ENCODE measurements around the gene HSPA2. TPM values are rescaled to one million over a fixed set of nuclear protein-coding genes. Genes with fewer than 3 reads are reported as not detected.
A peak's percentile ranks its signal among the peaks of the same experiment; 100 is the strongest.

Gene HSPA2
- total RNA-seq, 4 donors from 2014 or later: 70.8 to 98.0 (median 91.6) TPM

GRCh38 chr14:64508215-64508776 is 32.2 kb upstream of the HSPA2 start:
- no peak overlapping the region for H3K27ac ChIP-seq
- TF ChIP-seq CTCF (IDR thresholded peaks at IDR 0.05) (no peak), POLR2A (IDR thresholded peaks at IDR 0.05) (no peak), EP300 (IDR thresholded peaks at IDR 0.05) (no peak), POLR2AphosphoS5 (IDR thresholded peaks at IDR 0.05) (no peak)
- H3K4me1 ChIP-seq: peaks cover 74% of the 10 kb centered on the region
- H3K27me3 ChIP-seq: no peaks in the 10 kb centered on the region
- H3K9me3 ChIP-seq: no peaks in the 10 kb centered on the region
- WGBS: 40% methylated on average over 1 of the region's 1 CpG
- no peak for DNase-seq (ENCODE audit: low spot score in 2 of 2)
- no peaks in the 10 kb centered on the region for H3K36me3 ChIP-seq
- no peak overlapping the region for H3K4me3 ChIP-seq

- 64% methylated on average over 7 of the region's 8 CpGs for WGBS
- DNase-seq (ENCODE audit: low spot score in 2 of 2): no peak
- TF ChIP-seq POLR2AphosphoS5 (IDR thresholded peaks at IDR 0.05) (no peak), CTCF (IDR thresholded peaks at IDR 0.05) (no peak), EP300 (IDR thresholded peaks at IDR 0.05) (no peak), POLR2A (IDR thresholded peaks at IDR 0.05) (no peak)
- H3K27me3 ChIP-seq: no peaks in the 10 kb centered on the region
- no peak overlapping the region for H3K27ac ChIP-seq
- H3K4me3 ChIP-seq: no peak overlapping the region
- peaks cover 81% of the 10 kb centered on the region for H3K4me1 ChIP-seq
- H3K9me3 ChIP-seq: no peaks in the 10 kb centered on the region
- H3K36me3 ChIP-seq: no peaks in the 10 kb centered on the region
These were observed 31.5 kb upstream of the HSPA2 start for GRCh38 chr14:64509036-64509435.

GRCh38 chr14:64510825-64511671 is 29.5 kb upstream of the HSPA2 start:
- peaks cover 95% of the 10 kb centered on the region for H3K4me1 ChIP-seq
- no peaks in the 10 kb centered on the region for H3K27me3 ChIP-seq
- no peaks in the 10 kb centered on the region for H3K9me3 ChIP-seq
- peak in 1 of 2 donors; percentile 68 for DNase-seq (ENCODE audit: low spot score in 2 of 2)
- WGBS: 20% methylated on average over 4 of the region's 4 CpGs
- H3K36me3 ChIP-seq: no peaks in the 10 kb centered on the region
- H3K27ac ChIP-seq: no peak overlapping the region
- TF ChIP-seq CTCF (IDR thresholded peaks at IDR 0.05) (peak; percentile 73 to 89), POLR2AphosphoS5 (IDR thresholded peaks at IDR 0.05) (no peak)
- no peak overlapping the region for H3K4me3 ChIP-seq

- Histone ChIP-seq H3K4me1 (peaks cover 76% of the 10 kb centered on the region), H3K27ac (no peak overlapping the region), H3K36me3 (no peaks in the 10 kb centered on the region), H3K27me3 (no peaks in the 10 kb centered on the region), H3K4me3 (no peak overlapping the region), H3K9me3 (no peaks in the 10 kb centered on the region)
- DNase-seq (ENCODE audit: low spot score in 2 of 2): no peak
- TF ChIP-seq CTCF (IDR thresholded peaks at IDR 0.05): no peak
- TF ChIP-seq POLR2A (IDR thresholded peaks at IDR 0.05): no peak
- no peak for TF ChIP-seq POLR2AphosphoS5 (IDR thresholded peaks at IDR 0.05)
- TF ChIP-seq EP300 (IDR thresholded peaks at IDR 0.05): no peak
- 86% methylated on average over 2 of the region's 2 CpGs for WGBS
These were observed 27.3 kb upstream of the HSPA2 start for GRCh38 chr14:64513271-64513670.

- Histone ChIP-seq H3K4me1 (peaks cover 62% of the 10 kb centered on the region), H3K36me3 (no peaks in the 10 kb centered on the region), H3K4me3 (no peak overlapping the region), H3K27me3 (no peaks in the 10 kb centered on the region), H3K9me3 (no peaks in the 10 kb centered on the region), H3K27ac (peak overlapping the region; percentile 40)
- TF ChIP-seq POLR2AphosphoS5 (IDR thresholded peaks at IDR 0.05) (no peak), POLR2A (IDR thresholded peaks at IDR 0.05) (no peak), CTCF (IDR thresholded peaks at IDR 0.05) (no peak), EP300 (IDR thresholded peaks at IDR 0.05) (no peak)
- 24% methylated on average over 1 of the region's 1 CpG for WGBS
- no peak for DNase-seq (ENCODE audit: low spot score in 2 of 2)
These were observed 25.5 kb upstream of the HSPA2 start for GRCh38 chr14:64515053-64515452.

Measured in suprapubic skin (tissue), 4 donors.